GM19238 (cell line): ENCODE results near the gene GALNTL6.

Source experiments
- DNase-seq: peaks from one replicate; pipeline ENCODE4 v3.0.0; 2011; ENCODE audit warnings: low spot score; ENCODE audit not compliant: insufficient read length

The GALNTL6 gene

GRCh38 chr4:172207258-172207657 lies 394.1 kb downstream of the GALNTL6 start:
- DNase-seq: no peak

DNA sequence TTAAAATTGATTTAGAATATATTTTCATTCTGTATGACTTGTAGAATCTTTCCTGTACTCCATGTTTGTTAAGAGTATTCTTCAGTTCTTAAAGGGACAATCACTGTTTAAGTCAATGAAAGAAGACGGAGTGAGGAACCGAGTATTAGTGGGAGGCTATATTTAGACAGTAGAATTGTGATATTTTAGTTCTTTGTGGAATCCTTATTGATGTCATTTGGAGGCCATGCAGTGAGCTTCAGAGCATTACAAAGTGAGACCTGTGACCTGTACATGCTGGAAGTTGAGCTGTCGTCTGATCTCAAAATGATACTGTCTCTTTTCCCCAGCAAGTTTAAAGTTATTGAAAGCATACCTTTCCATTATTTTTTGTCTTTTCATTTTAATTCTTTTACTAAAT lies 394.7 kb downstream of the GALNTL6 start:
- DNase-seq: no peak

- DNase-seq: no peak
Measured at GRCh38 chr4:172220679-172221078, 407.5 kb downstream of the GALNTL6 start.

GRCh38 chr4:172225457-172225856 lies 412.3 kb downstream of the GALNTL6 start:
- no peak for DNase-seq

DNA sequence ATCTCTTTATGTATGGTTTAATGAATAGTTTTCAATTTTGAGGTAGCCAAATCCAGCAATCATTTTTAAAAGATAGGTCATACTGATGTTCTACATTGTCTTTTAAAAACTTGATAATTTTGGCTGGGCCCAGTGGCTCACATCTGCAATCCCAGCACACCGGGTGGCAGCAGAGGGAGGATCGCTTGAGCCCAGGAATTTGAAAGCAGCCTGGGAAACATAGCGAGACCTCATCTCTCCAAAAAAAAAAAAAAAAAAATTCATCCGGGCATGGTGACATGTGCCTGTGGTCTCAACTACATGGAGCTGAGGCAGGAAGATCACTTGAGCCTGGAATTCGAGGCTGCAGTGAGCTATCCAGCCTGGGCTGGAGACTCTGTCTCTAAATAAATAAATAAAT lies 419.8 kb downstream of the GALNTL6 start:
- no peak for DNase-seq

DNA sequence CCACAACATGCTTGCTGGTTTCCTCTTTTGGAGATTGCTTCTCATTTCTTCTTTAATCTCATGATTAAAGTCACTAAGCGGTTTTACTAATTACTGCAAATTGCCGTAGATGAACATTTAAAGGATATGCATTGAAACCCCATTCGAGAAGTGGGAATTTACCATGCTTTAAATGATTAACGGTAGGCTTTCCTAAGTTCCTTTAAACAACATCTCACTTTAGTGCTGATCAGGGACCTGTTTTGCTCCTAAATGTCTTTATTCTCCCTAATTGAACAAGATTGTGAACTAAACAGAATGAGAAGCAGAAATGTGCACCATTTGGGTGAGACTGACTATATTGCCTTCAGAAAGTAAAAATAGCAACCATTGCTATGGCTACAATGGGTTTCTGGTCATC lies 430.3 kb downstream of the GALNTL6 start:
- DNase-seq: no peak

GRCh38 chr4:172245516-172245915 lies 432.3 kb downstream of the GALNTL6 start:
- no peak for DNase-seq

DNA sequence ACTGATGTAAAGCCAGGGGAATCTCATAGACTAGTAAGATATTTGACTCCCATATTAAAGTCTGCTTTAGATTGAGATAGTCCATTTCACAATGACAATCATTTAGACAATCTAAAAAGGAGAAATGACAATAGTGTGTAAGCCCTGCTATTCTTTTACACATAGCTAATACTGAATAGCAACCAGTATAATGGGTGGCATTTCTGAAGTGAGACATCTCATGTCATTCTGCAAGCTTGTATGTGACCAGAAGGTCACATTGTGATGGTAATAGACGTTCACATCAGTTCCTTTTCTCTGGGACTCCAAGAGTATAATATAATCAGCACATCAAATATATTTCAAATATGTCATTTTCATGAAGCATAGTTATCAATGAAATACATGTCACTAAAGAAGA lies 440.2 kb downstream of the GALNTL6 start:
- no peak for DNase-seq

- DNase-seq: no peak
Measured at GRCh38 chr4:172256820-172257219, 443.6 kb downstream of the GALNTL6 start.

DNA sequence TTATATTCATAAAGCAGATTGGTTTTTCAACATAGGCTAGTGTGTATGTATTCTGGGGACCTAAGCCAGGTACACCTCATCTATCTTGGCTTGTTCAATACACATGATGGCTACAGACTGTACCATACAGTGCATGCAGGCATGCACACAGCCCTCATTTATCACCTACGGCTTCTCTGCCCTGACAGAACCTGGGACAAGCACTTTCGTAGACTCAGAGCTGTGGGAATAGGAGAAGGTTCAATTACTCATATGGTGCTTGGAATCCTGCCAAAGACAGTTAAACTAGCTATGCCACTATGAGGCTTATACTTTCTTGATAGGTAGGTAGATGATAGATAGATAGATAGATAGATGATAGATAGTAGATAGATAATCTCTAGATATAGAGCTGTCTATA lies 457.2 kb downstream of the GALNTL6 start:
- DNase-seq: no peak

- DNase-seq: no peak
Measured at GRCh38 chr4:172287117-172287516, 473.9 kb downstream of the GALNTL6 start.

GRCh38 chr4:172305698-172306097 lies 492.5 kb downstream of the GALNTL6 start:
- DNase-seq: no peak

DNA sequence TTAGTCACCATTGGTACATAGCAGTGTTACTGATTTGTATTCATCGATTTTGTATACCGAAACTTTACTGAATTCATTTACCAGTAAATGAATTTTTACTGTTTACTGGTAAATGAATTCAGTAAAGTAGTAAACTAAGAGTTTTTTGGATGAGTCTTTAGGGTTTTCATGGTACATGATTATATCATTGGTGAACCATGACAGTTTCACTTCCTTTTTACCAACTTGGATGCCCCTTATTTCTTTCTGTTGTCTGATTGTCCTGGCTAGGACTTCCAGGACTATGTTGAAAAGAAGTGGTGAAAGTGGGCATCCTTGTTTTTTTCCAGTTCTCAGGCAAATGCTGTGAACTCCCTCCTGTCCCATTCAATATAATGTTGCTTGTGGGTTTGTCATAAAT lies 494.9 kb downstream of the GALNTL6 start:
- DNase-seq: no peak

DNA sequence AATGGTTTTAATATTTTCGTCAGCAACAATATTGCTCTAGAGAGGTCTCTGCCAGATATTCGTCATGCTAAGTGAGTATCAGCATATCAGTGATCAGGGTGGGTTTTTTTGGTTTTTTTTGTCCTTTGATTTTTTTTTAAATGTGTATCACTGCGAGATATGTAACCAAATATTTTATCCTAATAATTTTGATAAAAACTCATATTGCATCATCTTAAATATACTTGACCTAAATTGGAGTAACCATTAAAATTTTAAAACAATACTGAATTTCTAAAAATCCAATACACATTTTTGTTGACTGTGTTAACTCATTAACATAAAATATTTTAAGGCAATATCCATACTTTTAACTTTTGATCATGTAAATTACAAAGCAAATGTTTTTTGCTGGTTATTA lies 498.5 kb downstream of the GALNTL6 start:
- DNase-seq: no peak

- no peak for DNase-seq
Measured at GRCh38 chr4:172323288-172323687, 510.1 kb downstream of the GALNTL6 start.

GRCh38 chr4:172344308-172344938 lies 531.2 kb downstream of the GALNTL6 start:
- no peak for DNase-seq

DNA sequence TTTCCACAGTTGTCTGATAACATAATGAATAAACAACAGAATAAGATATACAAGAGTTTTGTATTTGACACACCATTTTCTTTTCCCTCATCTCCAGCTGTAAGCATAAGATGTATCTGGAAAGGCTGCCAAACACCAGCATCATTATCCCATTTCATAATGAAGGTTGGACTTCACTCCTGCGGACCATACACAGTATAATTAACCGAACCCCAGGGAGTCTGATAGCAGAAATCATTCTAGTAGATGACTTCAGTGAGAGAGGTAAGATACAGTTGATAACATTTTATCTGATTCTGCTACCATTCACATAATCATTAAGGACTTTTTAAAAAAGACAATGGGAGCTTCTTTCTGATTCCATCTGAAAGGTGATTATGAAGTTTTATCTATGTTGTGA lies 535.2 kb downstream of the GALNTL6 start:
- DNase-seq: no peak

DNA sequence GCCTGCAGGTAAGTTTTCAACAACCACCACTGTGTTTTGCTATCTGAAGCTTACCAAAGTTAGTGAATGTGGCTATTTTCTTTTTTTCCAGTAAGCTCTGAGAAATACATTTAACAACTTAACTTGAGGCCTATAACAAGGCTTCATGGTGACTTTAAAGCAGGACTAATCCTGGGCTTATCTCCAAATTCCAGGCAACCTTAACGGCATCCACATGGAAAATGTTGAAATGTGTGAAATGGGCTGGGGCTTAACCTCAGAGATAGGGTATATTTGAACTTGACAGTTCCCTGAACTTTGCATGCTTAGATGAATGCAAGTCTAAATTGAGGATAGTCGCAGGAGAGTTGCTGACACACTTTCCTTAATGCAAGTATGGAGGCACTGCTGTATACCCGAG lies 539.2 kb downstream of the GALNTL6 start:
- no peak for DNase-seq

DNA sequence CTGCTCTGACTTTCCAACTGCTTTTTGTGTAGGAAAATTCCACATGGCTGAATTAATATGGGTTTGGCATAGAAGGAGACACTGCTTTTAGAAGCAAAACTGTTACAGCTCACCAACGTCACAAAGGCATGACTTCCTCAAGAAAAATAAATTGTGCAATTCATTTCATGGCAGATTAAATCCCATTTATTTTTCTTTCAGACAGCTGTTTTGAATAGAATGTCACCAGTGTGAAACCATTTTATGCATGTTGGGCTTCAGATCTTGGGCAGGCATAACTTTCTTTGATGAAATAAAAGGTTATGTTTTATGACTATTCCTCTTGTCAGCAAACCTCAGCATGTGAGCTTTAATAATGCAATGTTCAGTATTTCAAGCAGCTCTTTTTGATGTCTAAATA lies 542.8 kb downstream of the GALNTL6 start:
- no peak for DNase-seq

DNA sequence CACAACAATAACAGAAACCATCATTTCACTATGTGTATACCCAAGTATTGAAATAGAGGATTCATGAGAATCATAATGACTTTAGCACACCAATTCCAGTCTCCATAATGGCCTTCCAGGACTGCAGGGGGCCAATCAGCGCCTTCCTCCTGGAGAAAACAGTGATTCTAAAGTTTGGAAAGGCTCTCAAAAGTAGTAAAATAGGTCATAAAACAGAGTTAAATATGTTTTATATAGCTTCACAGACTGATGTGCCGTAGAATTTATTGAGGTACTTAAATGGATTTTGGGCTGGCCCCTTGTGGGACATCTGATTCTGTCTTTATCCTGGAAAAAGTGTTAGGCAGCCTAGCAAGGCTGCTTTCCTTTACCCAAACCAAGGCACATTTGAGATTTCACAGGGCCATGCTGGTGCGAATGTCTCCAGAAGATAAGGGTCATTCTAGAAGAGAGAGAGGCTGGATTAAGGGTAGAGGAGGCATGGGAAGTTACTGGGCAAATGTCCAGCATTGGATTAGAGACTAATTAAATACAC lies 543.9 kb downstream of the GALNTL6 start:
- no peak for DNase-seq

DNA sequence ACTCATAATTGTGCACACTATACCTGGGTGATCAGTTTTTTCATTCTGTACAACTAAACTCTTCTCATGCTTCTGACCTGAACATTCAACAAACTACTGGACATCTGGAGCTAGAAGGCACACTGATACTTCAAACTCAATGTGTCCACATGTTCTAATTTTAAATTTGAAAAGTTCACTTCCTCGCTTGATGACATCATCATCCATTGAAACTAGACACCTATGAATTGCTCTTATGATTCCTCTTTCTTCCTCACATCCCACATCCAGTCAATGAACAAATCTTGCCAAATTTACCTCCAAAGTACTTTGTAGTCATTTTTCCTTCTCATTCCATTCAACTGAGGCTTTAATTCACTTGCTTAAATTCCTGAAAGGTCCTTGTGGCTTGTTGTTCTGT lies 549.4 kb downstream of the GALNTL6 start:
- no peak for DNase-seq

DNA sequence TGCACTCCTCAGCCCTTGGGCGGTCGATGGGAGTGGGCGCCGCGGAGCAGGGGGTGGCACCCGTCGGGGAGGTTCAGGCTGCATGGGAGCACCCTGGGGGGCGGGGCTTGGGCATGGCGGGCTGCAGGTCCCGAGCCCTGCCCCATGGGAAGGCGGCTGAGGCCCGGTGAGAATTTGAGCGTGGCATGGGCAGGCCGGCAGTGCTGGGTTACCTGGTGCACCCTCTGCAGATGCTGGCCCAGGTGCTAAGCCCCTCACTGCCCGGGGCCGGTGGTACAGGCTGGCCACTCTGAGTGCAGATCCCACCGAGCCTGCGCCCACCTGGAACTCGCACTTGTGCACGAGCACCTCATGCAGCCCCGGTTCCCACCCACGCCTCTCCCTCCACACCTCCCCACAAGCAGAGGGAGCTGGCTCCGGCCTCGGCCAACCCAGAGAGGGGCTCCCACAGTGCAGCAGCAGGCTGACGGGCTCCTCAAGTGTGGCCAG lies 556.3 kb downstream of the GALNTL6 start:
- no peak for DNase-seq

- no peak for DNase-seq
Measured at GRCh38 chr4:172377486-172378140, 564.4 kb downstream of the GALNTL6 start.
